ENCODE data around the gene ACOT13.
"Not testable (repeated sequence)": the region's sequence is repeated elsewhere in the genome, so short reads cannot be mapped to it uniquely, and the experiment has no call there.

Gene ACOT13

GRCh38 chr6:24663189-24663588 lies 3.7 kb upstream of the ACOT13 start:
- no peak for DNase-seq

GRCh38 chr6:24664046-24664987 lies 2.6 kb upstream of the ACOT13 start:
- DNase-seq, result no peak

GRCh38 chr6:24666097-24666640 lies 708 bp upstream of the ACOT13 start:
- no peak for DNase-seq

GRCh38 chr6:24667378-24667803 lies 514 bp downstream of the ACOT13 start:
- no peak for DNase-seq

- not testable (repeated sequence) for DNase-seq
Measured at GRCh38 chr6:24668066-24668996, 1.5 kb downstream of the ACOT13 start.

GRCh38 chr6:24668997-24669361 lies 2.1 kb downstream of the ACOT13 start:
- DNase-seq, result no peak

GRCh38 chr6:24670492-24670891 lies 3.6 kb downstream of the ACOT13 start:
- DNase-seq, result not testable (repeated sequence)

- DNase-seq, result not testable (repeated sequence)
Measured at GRCh38 chr6:24671077-24671476, 4.2 kb downstream of the ACOT13 start.

GRCh38 chr6:24672620-24673182 lies 5.8 kb downstream of the ACOT13 start:
- DNase-seq, result no peak

GRCh38 chr6:24673625-24674024 lies 6.7 kb downstream of the ACOT13 start:
- DNase-seq, result no peak

- not testable (repeated sequence) for DNase-seq
Measured at GRCh38 chr6:24678792-24679352, 12.0 kb downstream of the ACOT13 start.

GRCh38 chr6:24680582-24680981 lies 13.7 kb downstream of the ACOT13 start:
- DNase-seq, result no peak

- DNase-seq, result no peak
Measured at GRCh38 chr6:24683297-24684296, 16.7 kb downstream of the ACOT13 start.

GRCh38 chr6:24686408-24686807 lies 19.5 kb downstream of the ACOT13 start:
- DNase-seq, result no peak

- no peak for DNase-seq
Measured at GRCh38 chr6:24686946-24687345, 20.1 kb downstream of the ACOT13 start.

GRCh38 chr6:24689964-24690363 lies 23.1 kb downstream of the ACOT13 start:
- DNase-seq, result no peak

GRCh38 chr6:24690593-24690992 lies 23.7 kb downstream of the ACOT13 start:
- no peak for DNase-seq

GRCh38 chr6:24691550-24691949 lies 24.7 kb downstream of the ACOT13 start:
- DNase-seq, result no peak

- no peak for DNase-seq
Measured at GRCh38 chr6:24692003-24692402, 25.1 kb downstream of the ACOT13 start.

GRCh38 chr6:24692415-24692814 lies 25.5 kb downstream of the ACOT13 start:
- DNase-seq, result no peak

Data from T-helper 9 cell (primary cell).